GM13976 (cell line): ENCODE results near the gene RBPJ.
"Not testable (repeated sequence)": the region's sequence is repeated elsewhere in the genome, so short reads cannot be mapped to it uniquely, and the experiment has no call there.

Source experiments
- DNase-seq: peaks from one replicate; pipeline ENCODE4 v3.0.0; 2012; ENCODE audit warnings: low spot score
- CTCF ChIP-seq: IDR thresholded peaks from 2 replicates; pipeline ENCODE4 v1.5.1; 2012; ENCODE audit warnings: borderline replicate concordance, mild to moderate bottlenecking; ENCODE audit not compliant: insufficient read depth; ENCODE audit errors: extremely low read depth, missing control alignments, control extremely low read depth
- in situ Hi-C: fragments of 300-500 bp; cut with MboI; formaldehyde crosslinking; loops from one replicate; pipeline ENCODE4 v1.12.0; 2022; ENCODE audit warnings: low sequenced_read_pairs, mixed read lengths, inconsistent platforms; ENCODE audit not compliant: unreplicated experiment

Gene RBPJ

GRCh38 chr4:26355392-26356052 lies 34.7 kb downstream of the RBPJ start:
- no peak for DNase-seq
- in situ Hi-C loops, result no loop called here
- TF ChIP-seq CTCF, result no peak

GRCh38 chr4:26356081-26356501 lies 35.3 kb downstream of the RBPJ start:
- DNase-seq, result no peak
- in situ Hi-C loops, result no loop called here
- no peak for TF ChIP-seq CTCF

DNA sequence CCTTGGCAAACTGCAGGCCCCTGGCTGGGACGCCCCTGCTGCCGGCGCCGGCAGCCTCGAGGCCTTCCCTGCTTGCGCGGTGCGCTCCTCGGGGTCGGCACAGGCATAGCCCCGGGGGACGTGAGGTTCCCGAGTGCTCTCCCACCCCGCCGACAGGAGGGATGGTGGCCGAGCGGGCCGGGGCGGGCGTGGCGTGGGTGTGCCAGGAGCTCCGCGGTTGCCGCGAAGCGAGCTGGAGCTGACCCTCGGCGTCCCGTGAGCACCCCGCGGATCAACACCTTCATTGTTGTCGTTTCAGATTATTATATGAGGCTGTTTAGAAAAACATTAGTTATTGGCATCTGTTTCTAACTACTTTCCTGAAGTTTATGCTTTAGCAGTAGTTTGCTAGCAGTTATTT lies 38.7 kb downstream of the RBPJ start:
- in situ Hi-C loops, DNase-seq: not testable (repeated sequence)

GRCh38 chr4:26360273-26360672 lies 39.5 kb downstream of the RBPJ start:
- TF ChIP-seq CTCF, result no peak
- no peak for DNase-seq
- in situ Hi-C loops, result no loop called here

- no peak for TF ChIP-seq CTCF
- in situ Hi-C loops, result no loop called here
- no peak for DNase-seq
Observed at GRCh38 chr4:26360864-26361263, 40.0 kb downstream of the RBPJ start.

- no peak for DNase-seq
- TF ChIP-seq CTCF, result no peak
- in situ Hi-C loops, result no loop called here
Observed at GRCh38 chr4:26361297-26361696, 40.5 kb downstream of the RBPJ start.

DNA sequence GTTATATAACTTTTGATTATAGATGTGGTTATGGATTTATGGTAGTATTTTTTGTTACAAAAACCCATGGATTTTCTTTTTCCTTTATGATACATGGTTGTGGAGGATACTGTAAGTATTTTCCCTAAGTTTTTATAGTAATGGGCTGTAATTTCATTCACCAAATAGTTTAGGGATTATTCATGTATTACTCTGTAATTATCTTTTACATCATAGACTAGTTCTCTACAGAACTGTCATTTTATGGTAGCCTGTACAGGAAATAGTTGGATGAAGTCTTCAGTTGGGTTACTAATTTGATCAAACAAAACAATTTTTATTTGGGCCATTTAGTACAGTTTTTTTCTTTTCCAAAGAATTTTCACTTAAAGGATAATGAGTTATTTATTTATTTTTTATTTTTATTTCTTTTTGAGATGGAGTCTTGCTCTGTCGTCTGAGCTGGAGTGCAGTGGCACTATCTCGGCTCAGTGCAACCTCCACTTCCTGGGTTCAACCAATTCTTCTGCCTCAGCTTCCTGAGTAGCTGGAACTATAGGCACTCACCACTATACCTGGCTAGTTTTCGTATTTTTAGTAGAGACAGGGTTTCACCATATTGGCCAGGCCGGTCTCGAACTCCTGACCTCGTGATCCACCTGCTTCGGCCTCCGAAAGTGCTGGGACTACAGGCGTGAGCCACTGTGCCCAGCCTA lies 42.1 kb downstream of the RBPJ start:
- no peak for TF ChIP-seq CTCF

More for the DNA sequence above, 42.1 kb downstream of the RBPJ start:
- in situ Hi-C loops, result no loop called here
- no peak for DNase-seq
